Activated CD8-positive, alpha-beta memory T cell treated with anti-CD3 and anti-CD28 coated beads for 24 hours (primary cell): ENCODE measurements around the gene COX5A.

Experiments used
- DNase-seq: peaks from one replicate; pipeline ENCODE4 v3.0.0-alpha.2; 2020

COX5A gene

GRCh38 chr15:74937590-74938371, at the start of gene COX5A:
Gene COX5A (minus strand): TSS chr15:74938073. CDS start chr15:74938014, 59 bp downstream.
- DNase-seq: peak; percentile 92

DNA sequence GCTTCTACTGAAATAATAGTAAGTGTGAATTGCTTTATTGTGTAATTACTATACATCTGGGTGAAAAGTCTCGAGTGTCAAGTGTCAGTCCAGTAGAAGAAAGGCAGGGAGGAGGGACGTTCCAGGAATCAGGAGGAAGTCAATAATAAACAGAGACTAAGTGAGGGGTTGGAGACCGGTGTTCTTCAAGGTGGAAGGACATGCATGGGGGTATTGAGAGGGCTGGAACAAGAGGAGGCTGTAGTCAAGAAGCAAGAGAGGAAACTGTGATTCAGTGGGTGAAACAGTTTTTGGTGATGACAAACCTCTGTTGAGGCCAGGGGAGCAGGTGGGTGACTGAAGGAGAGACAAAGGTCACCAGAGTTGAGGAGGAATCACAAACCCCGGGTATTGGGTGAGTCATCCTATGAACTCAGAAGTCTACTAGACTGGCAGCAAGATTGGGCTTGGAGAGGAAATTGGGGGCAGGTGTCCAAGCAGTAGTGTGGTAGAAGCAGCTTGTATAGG, 45.9 kb upstream of the COX5A start:
- DNase-seq: peak; percentile 68

- no peak for DNase-seq
Observed at GRCh38 chr15:74982183-74982582, 44.3 kb upstream of the COX5A start.

GRCh38 chr15:74978503-74978902, 40.6 kb upstream of the COX5A start:
- DNase-seq: peak; percentile 66

DNA sequence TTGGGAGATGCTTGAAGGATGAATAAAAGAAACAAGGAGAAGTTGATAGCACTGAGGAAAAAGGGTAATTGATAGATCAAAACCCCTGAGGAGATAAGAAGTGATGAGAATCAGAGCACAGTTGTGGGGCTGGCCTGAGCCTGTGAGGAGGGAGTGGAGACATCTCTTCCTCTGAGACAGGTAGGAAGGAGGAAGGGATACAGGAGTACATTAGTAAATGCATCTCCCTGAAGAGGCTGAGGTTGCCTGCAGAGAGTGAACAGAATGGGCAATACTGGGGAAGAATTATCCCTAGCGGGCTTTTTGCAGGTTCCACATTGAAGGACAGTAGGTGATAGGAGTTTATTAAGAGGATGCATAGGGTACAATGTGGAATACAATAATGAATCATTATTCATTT, 40.2 kb upstream of the COX5A start:
- no peak for DNase-seq

GRCh38 chr15:74977599-74977998, 39.7 kb upstream of the COX5A start:
- DNase-seq: no peak

DNA sequence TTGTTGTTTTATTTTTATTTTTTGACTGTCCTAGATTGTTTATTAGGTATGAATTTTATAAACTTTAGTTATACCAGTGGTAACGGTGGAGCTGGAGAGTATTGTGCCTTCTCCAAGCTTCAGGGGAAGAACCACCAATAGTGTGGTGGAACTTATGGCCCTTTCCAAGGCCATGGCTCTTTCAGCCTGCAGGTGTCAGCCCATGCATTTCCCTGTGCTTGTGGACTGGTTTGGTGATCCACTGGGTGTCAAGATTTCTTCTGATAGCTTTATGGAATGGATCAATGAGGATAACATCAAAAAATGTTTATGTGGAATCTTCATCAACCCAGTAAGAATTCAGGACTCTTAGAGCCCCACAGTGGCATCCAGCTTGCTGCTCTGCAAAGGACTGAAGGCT, 38.3 kb upstream of the COX5A start:
- no peak for DNase-seq

GRCh38 chr15:74967670-74968069, 29.8 kb upstream of the COX5A start:
- DNase-seq: no peak

GRCh38 chr15:74964794-74965193, 26.9 kb upstream of the COX5A start:
- no peak for DNase-seq

GRCh38 chr15:74963213-74963612, 25.3 kb upstream of the COX5A start:
- DNase-seq: no peak

GRCh38 chr15:74962671-74963070, 24.8 kb upstream of the COX5A start:
- DNase-seq: no peak

DNA sequence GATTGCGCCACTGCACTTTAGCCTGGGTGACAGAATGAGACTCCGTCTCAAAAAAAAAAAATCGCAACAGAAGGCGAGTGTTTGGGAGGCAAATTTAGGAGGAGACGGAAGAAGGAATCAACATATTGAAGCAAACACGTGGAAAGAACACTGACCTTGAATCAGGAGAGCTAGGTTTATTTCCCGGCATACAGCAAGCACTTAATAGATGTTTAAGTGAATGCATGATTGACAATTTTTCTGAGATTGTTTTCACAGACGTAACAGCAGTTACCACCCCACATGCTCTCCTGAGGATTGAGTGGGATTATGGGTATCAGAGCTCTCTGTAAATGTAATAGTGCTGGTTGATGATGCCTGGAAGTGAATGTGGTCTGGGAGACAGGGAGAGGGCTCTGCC, 24.3 kb upstream of the COX5A start:
- DNase-seq: no peak

GRCh38 chr15:74961616-74962015, 23.7 kb upstream of the COX5A start:
- no peak for DNase-seq

- no peak for DNase-seq
Observed at GRCh38 chr15:74960995-74961588, 23.2 kb upstream of the COX5A start.

DNA sequence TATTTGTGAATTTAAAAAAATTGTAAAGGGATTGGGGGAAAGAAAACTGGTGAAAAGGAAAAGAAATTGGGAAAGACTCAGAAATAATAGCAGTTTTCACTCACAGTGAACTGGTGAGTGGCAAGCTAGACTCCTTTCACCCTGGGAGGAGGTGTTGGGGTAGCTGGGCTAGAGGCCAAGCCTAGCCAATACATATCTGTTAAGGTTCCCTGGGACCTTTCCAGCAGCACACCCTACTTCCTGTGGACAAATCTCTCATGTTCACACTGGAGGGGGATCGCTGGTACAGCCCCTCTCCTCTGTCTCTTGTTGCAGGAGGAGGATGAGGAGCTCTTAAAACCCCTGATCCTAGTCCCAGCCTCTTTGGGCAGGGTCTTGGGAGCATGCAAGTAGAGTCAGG, 22.4 kb upstream of the COX5A start:
- DNase-seq: no peak

GRCh38 chr15:74959586-74959939, 21.7 kb upstream of the COX5A start:
- DNase-seq: no peak

DNA sequence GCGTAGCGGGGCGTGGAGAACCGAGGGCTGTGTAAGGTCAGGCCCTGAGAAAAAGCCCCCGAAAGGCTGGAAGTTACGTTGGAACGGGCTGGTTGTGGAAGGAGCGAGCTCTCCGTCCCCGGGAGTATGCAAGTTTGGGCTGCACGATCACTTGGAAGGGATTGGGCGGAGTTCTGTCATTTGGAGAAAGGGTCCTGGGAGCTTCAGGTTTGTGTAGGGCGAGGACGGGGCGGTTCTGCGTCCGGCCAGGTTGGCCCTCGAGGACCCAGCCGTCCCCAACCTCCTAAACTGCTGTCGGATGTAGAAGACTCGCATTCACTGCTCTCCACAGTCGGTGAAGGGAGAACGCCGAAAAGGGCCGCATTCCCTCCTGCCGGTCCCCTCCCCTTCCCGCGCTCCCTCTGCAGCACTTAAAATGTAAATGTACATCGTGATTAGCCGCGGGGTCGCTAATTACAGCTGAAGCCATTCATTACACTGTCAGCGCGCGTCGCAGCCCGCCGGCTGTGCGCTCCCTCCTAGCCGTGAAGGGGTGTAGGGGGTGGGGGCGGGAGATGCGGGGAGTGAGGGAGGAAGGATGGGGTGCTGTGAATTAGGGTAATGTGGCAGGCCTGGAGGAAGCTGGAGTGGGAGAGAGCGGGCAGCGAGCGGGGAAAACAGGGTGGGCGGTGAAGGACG, 21.2 kb upstream of the COX5A start:
- DNase-seq: no peak

GRCh38 chr15:74958320-74958907, 20.5 kb upstream of the COX5A start:
- no peak for DNase-seq

- no peak for DNase-seq
Observed at GRCh38 chr15:74957476-74958035, 19.7 kb upstream of the COX5A start.

GRCh38 chr15:74956648-74957475, 19.0 kb upstream of the COX5A start, which contains the start of gene RPP25:
Gene RPP25 (minus strand): TSS chr15:74956772. CDS start chr15:74956583, 189 bp downstream.
- peak; percentile 91 for DNase-seq

DNA sequence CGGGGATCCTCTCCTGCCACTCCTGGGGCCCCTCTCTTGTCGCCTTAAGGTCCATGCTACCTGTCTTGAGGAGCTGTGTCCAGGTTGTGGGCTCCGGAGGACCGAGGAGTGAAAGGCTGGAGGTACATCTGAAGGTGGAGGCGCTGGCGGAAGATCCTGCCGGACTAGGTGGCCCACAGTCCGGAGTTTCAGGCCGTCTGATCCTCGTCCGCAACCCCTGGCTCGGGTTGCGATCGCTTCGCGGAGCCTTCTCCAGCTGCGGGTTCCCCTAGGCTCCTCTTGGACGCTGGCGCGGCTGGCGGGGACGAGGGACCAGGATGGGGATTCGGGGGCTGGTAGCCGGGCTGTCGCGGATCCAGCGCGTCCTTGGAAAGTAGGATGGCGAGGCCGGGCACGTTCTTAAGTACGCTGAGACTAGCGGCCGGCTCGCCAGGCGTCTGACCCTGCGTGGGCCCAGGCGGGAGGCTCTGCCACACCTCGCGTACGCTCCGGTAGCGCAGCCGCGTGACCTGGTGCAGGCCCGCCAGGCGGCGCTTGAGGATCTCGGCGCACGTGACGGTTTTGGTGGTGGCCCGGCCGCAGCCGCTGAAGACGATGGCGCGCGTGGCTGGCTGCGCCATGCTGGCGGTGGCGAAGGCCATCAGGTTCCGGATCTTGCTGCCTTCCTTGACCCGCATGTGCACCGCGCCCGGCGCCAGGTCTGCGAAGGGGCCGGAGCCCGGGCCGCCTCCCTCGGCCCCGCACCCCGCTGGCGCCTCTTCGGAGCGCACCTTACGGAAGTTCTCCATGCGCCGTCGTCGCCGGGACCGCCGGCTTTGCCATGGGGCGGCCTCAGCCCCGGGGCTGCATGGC, 18.1 kb upstream of the COX5A start:
- peak; percentile 86 for DNase-seq
